ENCODE measurements around the gene TOX3. TPM values are rescaled to one million over a fixed set of nuclear protein-coding genes. Genes with fewer than 3 reads are reported as not detected.

Gene TOX3
- total and polyA plus RNA-seq, 4 donors = 1.3 to 3.5 (median 2.4) TPM

DNA sequence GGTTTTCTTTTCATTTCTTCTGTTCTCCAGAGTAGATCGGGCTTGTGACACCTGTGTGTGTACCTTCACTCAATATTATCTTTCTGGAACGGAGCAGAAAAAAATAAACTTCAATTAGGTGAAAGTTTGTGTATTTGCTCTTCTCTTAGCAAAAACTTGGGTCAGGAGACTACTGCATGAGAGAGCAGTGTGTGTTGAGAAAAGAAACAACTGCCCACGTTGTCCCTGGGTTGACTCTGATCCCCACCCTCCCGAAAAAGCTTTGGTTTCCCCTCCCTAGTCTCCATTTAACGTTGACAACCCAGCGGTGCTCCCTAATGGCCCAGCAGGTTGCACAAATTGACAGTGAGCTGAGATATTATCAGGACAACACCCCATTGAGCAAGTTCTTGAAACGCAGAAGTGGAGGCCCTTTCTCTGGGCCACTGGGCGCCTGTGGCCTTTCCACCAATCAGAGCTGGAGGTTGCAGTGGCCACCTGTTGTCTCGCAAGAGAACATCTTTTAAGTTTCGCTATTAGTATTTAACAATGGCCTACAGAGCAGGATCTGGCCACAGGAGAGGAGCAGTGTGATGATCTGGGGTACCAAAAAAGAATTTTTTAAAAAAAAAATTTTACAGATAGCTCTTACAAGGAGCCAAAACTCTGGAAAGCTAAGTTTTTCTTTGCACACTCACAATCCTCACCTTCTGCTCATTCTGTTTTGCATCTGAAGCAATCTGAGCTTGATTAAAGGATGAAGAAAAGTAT, 1.5 kb upstream of the TOX3 start:
- no peak for DNase-seq (ENCODE audit: low spot score)
- H3K4me1 ChIP-seq (ENCODE audit: control insufficient read depth in 4 of 4, insufficient read depth in 4 of 4, low read length in 3 of 4) = peaks cover 5 to 25% (median 20%) of the 10 kb centered on the region in 4 donors
- no peaks in the 10 kb centered on the region for H3K27me3 ChIP-seq (ENCODE audit: control insufficient read depth in 4 of 4, insufficient read depth in 4 of 4, low read length in 3 of 4)
- WGBS = 50% methylated on average over 10 of the region's 10 CpGs
- no peaks in the 10 kb centered on the region for H3K9me3 ChIP-seq (ENCODE audit: control insufficient read depth in 4 of 4, low read length in 3 of 4)
- no peaks in the 10 kb centered on the region for H3K36me3 ChIP-seq (ENCODE audit: control insufficient read depth in 4 of 4, insufficient read depth in 3 of 4, low read depth in 1 of 4, low read length in 3 of 4)
- no peak overlapping the region for H3K4me3 ChIP-seq (ENCODE audit: low read depth in 1 of 3, low read length in 3 of 3)
- H3K27ac ChIP-seq (ENCODE audit: low read depth in 1 of 2, low read length in 2 of 2) = no peak overlapping the region
- TF ChIP-seq YY1 (IDR thresholded peaks at IDR 0.05) (no peak), JUND (IDR thresholded peaks at IDR 0.05) (no peak), FOXA2 (IDR thresholded peaks at IDR 0.05) (no peak), GABPA (IDR thresholded peaks at IDR 0.05 in 1 of 2, conservative IDR thresholded peaks at IDR 0.05 in 1 of 2) (no peak), RAD21 (IDR thresholded peaks at IDR 0.05) (no peak), TAF1 (conservative IDR thresholded peaks at IDR 0.05) (no peak), NR2F2 (IDR thresholded peaks at IDR 0.05) (no peak), SP1 (IDR thresholded peaks at IDR 0.05) (no peak)
- TF ChIP-seq, protein P1, sequence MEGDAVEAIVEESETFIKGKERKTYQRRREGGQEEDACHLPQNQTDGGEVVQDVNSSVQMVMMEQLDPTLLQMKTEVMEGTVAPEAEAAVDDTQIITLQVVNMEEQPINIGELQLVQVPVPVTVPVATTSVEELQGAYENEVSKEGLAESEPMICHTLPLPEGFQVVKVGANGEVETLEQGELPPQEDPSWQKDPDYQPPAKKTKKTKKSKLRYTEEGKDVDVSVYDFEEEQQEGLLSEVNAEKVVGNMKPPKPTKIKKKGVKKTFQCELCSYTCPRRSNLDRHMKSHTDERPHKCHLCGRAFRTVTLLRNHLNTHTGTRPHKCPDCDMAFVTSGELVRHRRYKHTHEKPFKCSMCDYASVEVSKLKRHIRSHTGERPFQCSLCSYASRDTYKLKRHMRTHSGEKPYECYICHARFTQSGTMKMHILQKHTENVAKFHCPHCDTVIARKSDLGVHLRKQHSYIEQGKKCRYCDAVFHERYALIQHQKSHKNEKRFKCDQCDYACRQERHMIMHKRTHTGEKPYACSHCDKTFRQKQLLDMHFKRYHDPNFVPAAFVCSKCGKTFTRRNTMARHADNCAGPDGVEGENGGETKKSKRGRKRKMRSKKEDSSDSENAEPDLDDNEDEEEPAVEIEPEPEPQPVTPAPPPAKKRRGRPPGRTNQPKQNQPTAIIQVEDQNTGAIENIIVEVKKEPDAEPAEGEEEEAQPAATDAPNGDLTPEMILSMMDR (IDR thresholded peaks at IDR 0.05; ENCODE audit: low read depth, low read length, missing input control) = no peak
- TF ChIP-seq, protein P2, sequence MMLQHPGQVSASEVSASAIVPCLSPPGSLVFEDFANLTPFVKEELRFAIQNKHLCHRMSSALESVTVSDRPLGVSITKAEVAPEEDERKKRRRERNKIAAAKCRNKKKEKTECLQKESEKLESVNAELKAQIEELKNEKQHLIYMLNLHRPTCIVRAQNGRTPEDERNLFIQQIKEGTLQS (IDR thresholded peaks at IDR 0.05) = no peak
- no peak overlapping the region for H3K9ac ChIP-seq (ENCODE audit: low read depth in 1 of 2, low read length in 2 of 2)

DNA sequence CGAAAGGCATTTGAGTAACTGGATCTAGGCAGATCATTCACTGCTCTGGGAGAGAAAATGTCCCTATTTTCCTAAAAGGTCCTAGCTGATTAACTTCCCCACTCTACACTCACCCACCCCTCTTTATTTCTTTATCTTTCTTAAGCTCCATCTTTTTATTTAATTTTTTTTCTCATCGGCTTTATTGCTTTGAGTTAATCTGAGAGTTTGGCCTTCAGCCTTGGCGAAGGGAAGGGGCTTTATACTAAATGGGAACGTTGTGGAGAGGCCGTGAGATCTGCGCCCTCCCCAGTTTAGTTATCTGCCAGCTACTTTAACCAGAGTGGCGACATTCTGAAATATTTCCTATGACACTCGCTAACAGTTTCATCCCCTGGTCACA, 882 bp upstream of the TOX3 start:
- no peak for DNase-seq (ENCODE audit: low spot score)
- peak overlapping the region in 1 of 2 donors; percentile 38 for H3K27ac ChIP-seq (ENCODE audit: low read depth in 1 of 2, low read length in 2 of 2)
- peaks cover 7 to 30% (median 22%) of the 10 kb centered on the region in 4 donors for H3K4me1 ChIP-seq (ENCODE audit: control insufficient read depth in 4 of 4, insufficient read depth in 4 of 4, low read length in 3 of 4)
- H3K9ac ChIP-seq (ENCODE audit: low read depth in 1 of 2, low read length in 2 of 2) = no peak overlapping the region
- H3K27me3 ChIP-seq (ENCODE audit: control insufficient read depth in 4 of 4, insufficient read depth in 4 of 4, low read length in 3 of 4) = no peaks in the 10 kb centered on the region
- no peaks in the 10 kb centered on the region for H3K36me3 ChIP-seq (ENCODE audit: control insufficient read depth in 4 of 4, insufficient read depth in 3 of 4, low read depth in 1 of 4, low read length in 3 of 4)
- 64% methylated on average over 8 of the region's 8 CpGs for WGBS
- peak overlapping the region in 1 of 3 donors; percentile 94 for H3K4me3 ChIP-seq (ENCODE audit: low read depth in 1 of 3, low read length in 3 of 3)
- no peaks in the 10 kb centered on the region for H3K9me3 ChIP-seq (ENCODE audit: control insufficient read depth in 4 of 4, low read length in 3 of 4)
- TF ChIP-seq FOXA2 (IDR thresholded peaks at IDR 0.05) (no peak), HNF4A (conservative IDR thresholded peaks at IDR 0.05) (no peak), YY1 (IDR thresholded peaks at IDR 0.05) (no peak), SP1 (IDR thresholded peaks at IDR 0.05) (no peak), GABPA (IDR thresholded peaks at IDR 0.05 in 1 of 2, conservative IDR thresholded peaks at IDR 0.05 in 1 of 2) (no peak), RAD21 (IDR thresholded peaks at IDR 0.05) (no peak), EGR1 (IDR thresholded peaks at IDR 0.05; ENCODE audit: low read depth in 2 of 2) (no peak), TAF1 (conservative IDR thresholded peaks at IDR 0.05) (no peak), RXRA (IDR thresholded peaks at IDR 0.05) (no peak), NR2F2 (IDR thresholded peaks at IDR 0.05) (no peak), JUND (IDR thresholded peaks at IDR 0.05) (no peak), HNF4G (IDR thresholded peaks at IDR 0.05) (no peak)
- TF ChIP-seq, protein P2 (IDR thresholded peaks at IDR 0.05) = no peak
- TF ChIP-seq, protein P3, sequence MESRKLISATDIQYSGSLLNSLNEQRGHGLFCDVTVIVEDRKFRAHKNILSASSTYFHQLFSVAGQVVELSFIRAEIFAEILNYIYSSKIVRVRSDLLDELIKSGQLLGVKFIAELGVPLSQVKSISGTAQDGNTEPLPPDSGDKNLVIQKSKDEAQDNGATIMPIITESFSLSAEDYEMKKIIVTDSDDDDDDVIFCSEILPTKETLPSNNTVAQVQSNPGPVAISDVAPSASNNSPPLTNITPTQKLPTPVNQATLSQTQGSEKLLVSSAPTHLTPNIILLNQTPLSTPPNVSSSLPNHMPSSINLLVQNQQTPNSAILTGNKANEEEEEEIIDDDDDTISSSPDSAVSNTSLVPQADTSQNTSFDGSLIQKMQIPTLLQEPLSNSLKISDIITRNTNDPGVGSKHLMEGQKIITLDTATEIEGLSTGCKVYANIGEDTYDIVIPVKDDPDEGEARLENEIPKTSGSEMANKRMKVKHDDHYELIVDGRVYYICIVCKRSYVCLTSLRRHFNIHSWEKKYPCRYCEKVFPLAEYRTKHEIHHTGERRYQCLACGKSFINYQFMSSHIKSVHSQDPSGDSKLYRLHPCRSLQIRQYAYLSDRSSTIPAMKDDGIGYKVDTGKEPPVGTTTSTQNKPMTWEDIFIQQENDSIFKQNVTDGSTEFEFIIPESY (IDR thresholded peaks at IDR 0.05) = no peak
- TF ChIP-seq, protein P4, sequence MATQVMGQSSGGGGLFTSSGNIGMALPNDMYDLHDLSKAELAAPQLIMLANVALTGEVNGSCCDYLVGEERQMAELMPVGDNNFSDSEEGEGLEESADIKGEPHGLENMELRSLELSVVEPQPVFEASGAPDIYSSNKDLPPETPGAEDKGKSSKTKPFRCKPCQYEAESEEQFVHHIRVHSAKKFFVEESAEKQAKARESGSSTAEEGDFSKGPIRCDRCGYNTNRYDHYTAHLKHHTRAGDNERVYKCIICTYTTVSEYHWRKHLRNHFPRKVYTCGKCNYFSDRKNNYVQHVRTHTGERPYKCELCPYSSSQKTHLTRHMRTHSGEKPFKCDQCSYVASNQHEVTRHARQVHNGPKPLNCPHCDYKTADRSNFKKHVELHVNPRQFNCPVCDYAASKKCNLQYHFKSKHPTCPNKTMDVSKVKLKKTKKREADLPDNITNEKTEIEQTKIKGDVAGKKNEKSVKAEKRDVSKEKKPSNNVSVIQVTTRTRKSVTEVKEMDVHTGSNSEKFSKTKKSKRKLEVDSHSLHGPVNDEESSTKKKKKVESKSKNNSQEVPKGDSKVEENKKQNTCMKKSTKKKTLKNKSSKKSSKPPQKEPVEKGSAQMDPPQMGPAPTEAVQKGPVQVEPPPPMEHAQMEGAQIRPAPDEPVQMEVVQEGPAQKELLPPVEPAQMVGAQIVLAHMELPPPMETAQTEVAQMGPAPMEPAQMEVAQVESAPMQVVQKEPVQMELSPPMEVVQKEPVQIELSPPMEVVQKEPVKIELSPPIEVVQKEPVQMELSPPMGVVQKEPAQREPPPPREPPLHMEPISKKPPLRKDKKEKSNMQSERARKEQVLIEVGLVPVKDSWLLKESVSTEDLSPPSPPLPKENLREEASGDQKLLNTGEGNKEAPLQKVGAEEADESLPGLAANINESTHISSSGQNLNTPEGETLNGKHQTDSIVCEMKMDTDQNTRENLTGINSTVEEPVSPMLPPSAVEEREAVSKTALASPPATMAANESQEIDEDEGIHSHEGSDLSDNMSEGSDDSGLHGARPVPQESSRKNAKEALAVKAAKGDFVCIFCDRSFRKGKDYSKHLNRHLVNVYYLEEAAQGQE (IDR thresholded peaks at IDR 0.05) = no peak
- TF ChIP-seq, protein P5, sequence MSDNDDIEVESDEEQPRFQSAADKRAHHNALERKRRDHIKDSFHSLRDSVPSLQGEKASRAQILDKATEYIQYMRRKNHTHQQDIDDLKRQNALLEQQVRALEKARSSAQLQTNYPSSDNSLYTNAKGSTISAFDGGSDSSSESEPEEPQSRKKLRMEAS (IDR thresholded peaks at IDR 0.05) = no peak
- TF ChIP-seq, protein P1 (IDR thresholded peaks at IDR 0.05; ENCODE audit: low read depth, low read length, missing input control) = no peak

Measured in liver (tissue), 9 donors.